Osteocyte (in vitro differentiated cells): ENCODE data around the gene MICALL1. TPM values are rescaled to one million over a fixed set of nuclear protein-coding genes. Genes with fewer than 3 reads are reported as not detected.

Source experiments
- DNase-seq: peaks from one replicate; pipeline ENCODE4 v3.0.0; 2021; ENCODE audit warnings: mixed read lengths; ENCODE audit not compliant: unreplicated experiment; ENCODE audit errors: extremely low spot score
- H3K27ac Mint-ChIP-seq: one replicate; pipeline ENCODE4 v1.8.0; 2021; ENCODE audit warnings: mild to moderate bottlenecking, mixed read lengths; ENCODE audit not compliant: unreplicated experiment
- H3K27me3 Mint-ChIP-seq: one replicate; pipeline ENCODE4 v1.8.0; 2021; ENCODE audit warnings: mixed read lengths; ENCODE audit not compliant: unreplicated experiment
- H3K36me3 Mint-ChIP-seq: one replicate; pipeline ENCODE4 v1.8.0; 2021; ENCODE audit warnings: mixed read lengths; ENCODE audit not compliant: unreplicated experiment
- H3K4me1 Mint-ChIP-seq: one replicate; pipeline ENCODE4 v1.8.0; 2021; ENCODE audit warnings: mixed read lengths; ENCODE audit not compliant: unreplicated experiment
- H3K4me3 Mint-ChIP-seq: one replicate; pipeline ENCODE4 v1.8.0; 2021; ENCODE audit warnings: mild to moderate bottlenecking, moderate library complexity, mixed read lengths; ENCODE audit not compliant: unreplicated experiment
- H3K9me3 Mint-ChIP-seq: one replicate; pipeline ENCODE4 v1.8.0; 2021; ENCODE audit warnings: mixed read lengths; ENCODE audit not compliant: unreplicated experiment
- total RNA-seq: library from RNA; stranded (reverse); gene quantifications from 2 replicates; pipeline ENCODE4 v1.2.1, GENCODE V29; 2021
- TF ChIP-seq, protein P1 (sequence below): fragments of 200-600 bp; sonication (generic); IDR thresholded peaks from 2 replicates; pipeline ENCODE4 v1.5.0; 2021; ENCODE audit warnings: antibody characterized with exemption, mild to moderate bottlenecking, moderate library complexity

The MICALL1 gene
- total RNA-seq, 1 donor from 2014 or later = 51.2 TPM

DNA sequence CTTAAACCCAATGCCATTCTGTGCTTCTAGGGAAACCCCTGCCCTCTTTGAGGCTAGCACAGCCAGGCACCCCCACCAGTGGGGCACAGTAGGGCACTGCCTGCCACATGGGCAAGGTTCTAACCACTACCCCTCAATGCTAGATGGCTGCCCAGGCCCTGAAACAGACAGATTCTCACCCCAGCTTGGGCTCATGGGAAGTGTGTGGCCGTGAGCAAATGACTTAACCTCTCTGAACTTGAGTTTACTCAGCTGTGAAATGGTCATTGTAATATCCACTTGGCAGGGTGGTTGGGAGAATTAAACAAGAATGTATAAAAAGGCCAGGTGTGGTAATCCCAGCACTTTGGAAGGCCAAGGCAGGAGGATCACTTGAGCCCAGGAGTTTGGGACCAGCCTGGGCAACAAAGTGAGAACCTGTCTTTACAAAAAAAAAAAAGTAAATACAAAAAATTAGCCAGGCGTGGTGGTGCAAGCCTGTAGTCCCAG is 24.9 kb downstream of the MICALL1 start:
- Mint-ChIP-seq H3K4me1 (peaks cover 35% of the 10 kb centered on the region), H3K9me3 (no peaks in the 10 kb centered on the region), H3K36me3 (peaks cover 22% of the 10 kb centered on the region), H3K27me3 (no peaks in the 10 kb centered on the region), H3K4me3 (no peak overlapping the region), H3K27ac (peak overlapping the region; percentile 61)
- no peak for DNase-seq
- TF ChIP-seq, protein P1, sequence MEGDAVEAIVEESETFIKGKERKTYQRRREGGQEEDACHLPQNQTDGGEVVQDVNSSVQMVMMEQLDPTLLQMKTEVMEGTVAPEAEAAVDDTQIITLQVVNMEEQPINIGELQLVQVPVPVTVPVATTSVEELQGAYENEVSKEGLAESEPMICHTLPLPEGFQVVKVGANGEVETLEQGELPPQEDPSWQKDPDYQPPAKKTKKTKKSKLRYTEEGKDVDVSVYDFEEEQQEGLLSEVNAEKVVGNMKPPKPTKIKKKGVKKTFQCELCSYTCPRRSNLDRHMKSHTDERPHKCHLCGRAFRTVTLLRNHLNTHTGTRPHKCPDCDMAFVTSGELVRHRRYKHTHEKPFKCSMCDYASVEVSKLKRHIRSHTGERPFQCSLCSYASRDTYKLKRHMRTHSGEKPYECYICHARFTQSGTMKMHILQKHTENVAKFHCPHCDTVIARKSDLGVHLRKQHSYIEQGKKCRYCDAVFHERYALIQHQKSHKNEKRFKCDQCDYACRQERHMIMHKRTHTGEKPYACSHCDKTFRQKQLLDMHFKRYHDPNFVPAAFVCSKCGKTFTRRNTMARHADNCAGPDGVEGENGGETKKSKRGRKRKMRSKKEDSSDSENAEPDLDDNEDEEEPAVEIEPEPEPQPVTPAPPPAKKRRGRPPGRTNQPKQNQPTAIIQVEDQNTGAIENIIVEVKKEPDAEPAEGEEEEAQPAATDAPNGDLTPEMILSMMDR = peak; percentile 29

DNA sequence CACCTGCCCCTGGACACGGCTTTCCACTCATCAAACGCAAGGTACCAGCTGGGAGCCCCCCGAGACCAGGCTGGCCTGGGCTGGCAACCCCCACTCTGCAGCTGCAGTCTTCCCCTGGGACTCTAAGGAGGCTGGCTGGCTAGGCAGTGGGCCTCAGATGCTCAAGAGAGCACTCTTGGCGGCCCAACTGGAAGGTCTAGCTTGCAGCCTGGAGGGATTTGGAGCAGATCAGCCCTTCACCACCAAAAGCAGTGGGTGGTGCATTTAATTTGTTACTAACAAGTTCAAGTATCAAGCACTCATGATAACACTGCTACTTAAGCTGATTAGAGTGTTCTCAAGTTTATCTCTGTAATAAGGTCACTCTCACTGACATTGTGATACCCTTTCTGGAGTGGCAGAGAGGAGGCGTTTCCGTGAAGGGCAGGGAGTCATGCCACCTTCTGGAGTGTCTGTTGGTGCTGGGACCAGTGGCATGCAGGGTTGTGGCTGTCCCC is 25.8 kb downstream of the MICALL1 start:
- H3K27me3 Mint-ChIP-seq = no peaks in the 10 kb centered on the region
- DNase-seq = no peak
- peaks cover 37% of the 10 kb centered on the region for H3K4me1 Mint-ChIP-seq
- no peak overlapping the region for H3K4me3 Mint-ChIP-seq
- peak overlapping the region; percentile 61 for H3K27ac Mint-ChIP-seq
- peaks cover 27% of the 10 kb centered on the region for H3K36me3 Mint-ChIP-seq
- TF ChIP-seq, protein P1 = no peak
- H3K9me3 Mint-ChIP-seq = no peaks in the 10 kb centered on the region

DNA sequence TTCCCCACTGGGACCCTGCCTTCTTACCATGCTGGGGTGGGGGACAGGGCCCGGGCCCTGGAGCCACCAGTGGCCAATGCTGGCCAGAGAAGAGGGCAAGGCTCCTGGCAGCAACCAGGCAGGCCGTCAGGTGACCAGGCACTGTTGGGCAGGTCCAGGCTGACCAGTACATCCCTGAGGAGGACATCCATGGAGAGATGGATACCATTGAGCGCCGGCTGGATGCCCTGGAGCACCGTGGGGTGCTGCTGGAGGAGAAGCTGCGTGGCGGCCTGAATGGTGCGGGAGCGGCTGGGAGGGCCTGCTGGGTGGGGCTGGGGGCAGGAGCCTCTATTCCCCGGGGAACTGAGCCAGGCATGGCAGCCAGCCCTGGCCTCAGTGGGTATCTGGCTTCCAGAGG is 26.3 kb downstream of the MICALL1 start:
- H3K9me3 Mint-ChIP-seq = no peaks in the 10 kb centered on the region
- no peak overlapping the region for H3K27ac Mint-ChIP-seq
- TF ChIP-seq, protein P1 = no peak
- no peak for DNase-seq
- H3K27me3 Mint-ChIP-seq = no peaks in the 10 kb centered on the region
- H3K4me1 Mint-ChIP-seq = peaks cover 37% of the 10 kb centered on the region
- H3K4me3 Mint-ChIP-seq = no peak overlapping the region
- H3K36me3 Mint-ChIP-seq = peaks cover 27% of the 10 kb centered on the region

DNA sequence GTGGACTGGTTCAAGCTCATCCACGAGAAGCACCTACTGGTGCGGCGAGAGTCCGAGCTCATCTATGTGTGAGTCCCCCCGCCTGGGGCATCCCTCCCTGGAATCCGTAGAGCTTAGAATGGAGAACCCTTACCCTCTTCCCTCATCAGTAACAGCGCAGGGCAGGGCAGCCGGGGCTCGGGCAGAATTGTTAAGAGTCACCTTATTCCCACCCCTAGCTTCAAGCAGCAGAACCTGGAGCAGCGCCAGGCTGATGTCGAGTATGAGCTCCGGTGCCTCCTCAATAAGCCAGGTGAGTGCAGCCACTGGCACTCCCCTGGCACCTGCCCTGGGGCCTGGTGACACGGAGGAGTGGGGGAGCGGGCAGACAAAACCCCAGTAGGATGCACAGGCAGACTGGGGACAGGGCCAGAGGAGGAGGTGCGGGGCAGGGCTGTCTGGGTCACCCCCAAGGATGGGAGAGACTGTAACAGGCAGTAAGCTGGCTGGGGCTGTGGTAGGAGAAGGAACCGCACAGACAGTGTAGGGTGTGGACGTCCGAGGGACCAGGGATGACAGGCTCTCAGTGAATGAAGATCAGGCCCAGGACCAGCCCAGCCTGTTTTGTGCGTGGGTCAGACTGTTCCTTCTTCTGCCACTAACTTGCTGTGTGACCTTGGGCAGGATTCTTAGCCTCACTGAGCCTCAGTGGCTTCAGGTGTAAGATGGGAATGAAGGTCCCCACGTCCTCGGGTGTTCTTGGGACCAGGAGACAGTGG is 26.9 kb downstream of the MICALL1 start:
- Mint-ChIP-seq H3K9me3 (no peaks in the 10 kb centered on the region), H3K4me3 (no peak overlapping the region), H3K36me3 (peaks cover 27% of the 10 kb centered on the region), H3K27me3 (no peaks in the 10 kb centered on the region), H3K4me1 (peaks cover 37% of the 10 kb centered on the region), H3K27ac (peak overlapping the region; percentile 82)
- TF ChIP-seq, protein P1 = no peak
- no peak for DNase-seq

DNA sequence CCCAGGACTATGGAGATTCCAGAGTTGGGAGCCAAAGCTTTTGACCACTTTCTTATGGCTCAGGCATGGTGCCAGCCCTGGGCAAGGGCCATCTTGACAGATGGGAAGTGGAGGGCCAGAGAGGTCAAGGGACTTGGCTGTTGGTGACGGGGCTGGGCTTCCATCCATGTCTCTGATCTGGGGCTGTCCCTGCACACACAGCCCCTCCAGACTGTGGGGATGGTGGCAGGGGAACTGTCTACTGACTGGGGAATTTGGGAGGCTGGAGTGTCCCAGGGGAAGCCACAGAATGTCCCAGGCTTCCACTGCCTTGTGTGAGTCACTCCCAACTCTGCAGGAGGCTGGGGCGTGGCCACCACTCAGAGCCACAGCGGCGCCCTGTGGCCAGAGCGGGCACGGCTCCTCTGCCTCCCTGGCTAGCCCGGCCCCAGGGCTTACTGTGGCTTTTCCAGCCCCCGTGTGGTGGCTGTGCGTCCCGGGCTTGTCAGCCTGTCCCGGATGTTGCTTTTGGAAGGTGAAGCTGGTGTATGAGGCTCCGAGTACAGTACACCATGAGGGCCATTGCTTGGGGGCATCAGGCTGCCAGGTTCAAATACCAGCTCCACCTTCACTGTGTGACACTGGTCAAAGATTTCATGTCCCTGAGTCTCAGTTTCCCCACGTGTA is 27.7 kb downstream of the MICALL1 start:
- H3K27ac Mint-ChIP-seq = peak overlapping the region; percentile 82
- H3K27me3 Mint-ChIP-seq = no peaks in the 10 kb centered on the region
- DNase-seq = peak; percentile 98
- peaks cover 20% of the 10 kb centered on the region for H3K36me3 Mint-ChIP-seq
- H3K4me1 Mint-ChIP-seq = peaks cover 37% of the 10 kb centered on the region
- H3K9me3 Mint-ChIP-seq = no peaks in the 10 kb centered on the region
- TF ChIP-seq, protein P1 = peak; percentile 97
- no peak overlapping the region for H3K4me3 Mint-ChIP-seq
